Ammon's horn (tissue), 1 donor: ENCODE data around the gene MSI2.

ENCODE experiments used
- DNase-seq: peaks from one replicate; pipeline ENCODE4 v3.0.0-alpha.2; 2016; ENCODE audit warnings: low spot score

MSI2 gene

DNA sequence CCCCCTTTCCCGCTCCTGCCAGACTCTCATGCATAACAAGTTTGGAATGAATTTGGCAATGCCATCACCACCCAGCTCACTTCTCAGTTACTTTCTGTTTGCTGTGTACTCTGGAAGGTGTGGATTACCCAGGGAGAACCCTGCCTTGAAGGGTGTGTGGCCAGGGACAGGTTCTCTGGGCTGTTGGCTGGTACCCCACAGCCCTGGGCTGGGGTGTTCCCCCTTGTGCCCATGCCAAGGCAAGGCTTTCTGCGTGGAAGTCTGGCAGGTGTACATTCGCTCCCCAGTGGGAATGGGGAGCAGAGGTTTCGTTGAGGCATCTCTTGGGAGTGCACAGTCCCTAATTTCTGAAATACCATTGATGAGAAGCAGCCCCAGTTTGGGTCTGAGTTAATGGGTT lies 301.1 kb downstream of the MSI2 start:
- no peak for DNase-seq

DNA sequence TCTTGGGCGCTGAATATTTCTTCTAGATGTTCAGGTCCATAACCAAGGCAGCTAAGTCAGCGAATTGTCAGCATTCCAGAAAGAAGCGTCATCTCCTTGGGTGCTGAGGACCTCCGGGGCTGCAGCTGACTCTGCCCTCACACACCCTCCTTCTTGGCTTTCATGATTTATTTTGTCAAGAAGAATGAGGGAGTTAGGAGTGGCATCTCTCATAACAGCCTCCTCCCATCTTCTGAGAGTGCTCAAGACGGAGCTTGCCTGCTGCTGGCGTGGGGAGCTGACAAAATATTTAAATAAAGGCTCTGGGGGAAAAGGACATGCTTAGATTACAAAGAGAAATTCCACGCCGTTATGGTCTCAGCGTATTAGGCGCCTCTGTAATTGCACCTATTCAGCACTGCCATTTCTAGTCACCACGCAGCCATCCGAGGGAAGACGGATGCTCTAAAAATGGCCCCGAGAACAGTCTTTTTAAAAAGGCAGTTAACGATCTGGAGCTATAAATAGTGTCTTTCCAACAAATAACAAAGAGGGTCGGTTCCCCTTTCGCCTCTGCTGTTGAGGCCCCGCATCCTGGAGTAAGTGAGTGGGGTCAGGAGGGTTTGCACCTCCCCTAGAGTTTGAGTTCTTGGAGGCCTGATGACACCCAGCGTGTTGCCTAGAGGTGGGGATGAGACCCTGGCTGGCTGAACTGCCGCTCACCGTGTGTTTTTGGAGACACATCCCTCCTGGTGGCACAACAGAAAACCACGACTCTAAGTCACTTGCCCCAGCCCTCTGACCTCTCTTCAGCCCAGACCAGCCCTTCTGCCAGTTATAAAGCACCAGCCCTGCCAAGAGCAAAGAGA lies 301.7 kb downstream of the MSI2 start:
- no peak for DNase-seq

DNA sequence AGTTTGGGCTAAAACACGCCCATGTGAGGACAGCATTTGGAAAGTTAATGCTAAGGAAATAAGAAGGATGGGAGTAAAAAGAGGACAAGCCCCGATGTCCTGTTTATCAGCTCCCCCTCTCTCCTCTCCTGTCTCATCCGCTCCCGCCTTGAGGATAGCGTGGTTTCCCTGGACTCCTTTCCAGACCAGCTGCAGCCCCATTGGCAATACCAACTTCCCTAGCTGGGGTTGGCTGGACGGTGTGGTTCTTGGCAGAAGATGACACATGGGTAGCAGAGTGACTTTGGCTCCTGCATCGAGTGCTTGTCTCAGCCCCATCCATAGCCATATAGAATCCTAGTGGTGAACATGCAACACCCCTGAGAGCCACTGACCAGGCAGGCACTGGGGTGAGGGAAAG lies 302.9 kb downstream of the MSI2 start:
- DNase-seq = no peak

DNA sequence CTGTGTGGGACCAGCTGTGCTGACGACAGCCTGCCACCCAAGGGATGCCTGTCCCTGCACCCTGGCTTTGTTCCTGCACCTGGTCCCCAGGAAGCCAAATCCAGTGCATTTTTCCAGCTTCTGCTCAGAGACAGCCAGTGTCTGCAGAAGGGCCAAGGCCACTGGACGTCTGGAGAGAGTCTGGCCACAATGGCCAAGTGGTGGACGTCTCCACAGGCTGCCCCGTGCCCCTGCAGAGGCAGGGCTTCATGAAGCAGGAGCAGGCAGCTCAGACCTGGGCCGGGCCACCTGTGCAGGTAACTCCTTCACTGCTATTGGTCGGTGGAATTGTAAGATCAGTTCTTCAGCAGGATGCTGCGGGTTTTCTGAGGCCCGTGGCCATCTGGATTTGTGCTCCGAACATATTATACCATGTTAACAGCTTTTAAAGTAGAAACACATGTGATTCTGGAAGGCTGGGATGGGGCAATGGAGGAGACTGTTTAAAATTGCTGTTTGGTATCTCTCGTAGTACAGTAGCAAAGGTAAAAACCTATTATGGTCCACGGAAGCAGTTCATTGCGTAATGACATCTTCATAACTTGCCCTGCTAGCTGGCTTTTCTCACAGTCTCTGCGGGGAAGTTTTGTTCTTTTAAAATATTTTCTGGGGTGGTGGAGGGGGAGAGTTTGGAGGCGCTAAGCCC lies 303.5 kb downstream of the MSI2 start:
- no peak for DNase-seq

DNA sequence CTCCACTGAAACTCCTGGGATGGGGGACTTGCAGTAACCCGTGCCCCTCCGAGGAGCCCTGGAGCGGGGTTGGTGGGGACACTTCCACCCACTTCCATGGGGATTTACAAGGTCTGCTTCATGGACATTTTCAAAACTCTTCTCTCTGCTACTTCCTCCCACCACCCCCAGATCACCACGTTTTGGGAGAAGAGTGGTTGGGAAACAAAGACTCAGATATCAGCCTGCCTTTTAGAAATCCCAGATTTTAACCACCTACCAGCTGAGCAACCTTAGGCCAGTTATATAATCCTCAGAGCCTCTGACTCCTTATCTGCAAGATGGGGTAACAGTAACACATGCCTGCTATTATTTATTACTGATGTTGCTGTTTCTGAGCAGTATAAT lies 304.0 kb downstream of the MSI2 start:
- no peak for DNase-seq

DNA sequence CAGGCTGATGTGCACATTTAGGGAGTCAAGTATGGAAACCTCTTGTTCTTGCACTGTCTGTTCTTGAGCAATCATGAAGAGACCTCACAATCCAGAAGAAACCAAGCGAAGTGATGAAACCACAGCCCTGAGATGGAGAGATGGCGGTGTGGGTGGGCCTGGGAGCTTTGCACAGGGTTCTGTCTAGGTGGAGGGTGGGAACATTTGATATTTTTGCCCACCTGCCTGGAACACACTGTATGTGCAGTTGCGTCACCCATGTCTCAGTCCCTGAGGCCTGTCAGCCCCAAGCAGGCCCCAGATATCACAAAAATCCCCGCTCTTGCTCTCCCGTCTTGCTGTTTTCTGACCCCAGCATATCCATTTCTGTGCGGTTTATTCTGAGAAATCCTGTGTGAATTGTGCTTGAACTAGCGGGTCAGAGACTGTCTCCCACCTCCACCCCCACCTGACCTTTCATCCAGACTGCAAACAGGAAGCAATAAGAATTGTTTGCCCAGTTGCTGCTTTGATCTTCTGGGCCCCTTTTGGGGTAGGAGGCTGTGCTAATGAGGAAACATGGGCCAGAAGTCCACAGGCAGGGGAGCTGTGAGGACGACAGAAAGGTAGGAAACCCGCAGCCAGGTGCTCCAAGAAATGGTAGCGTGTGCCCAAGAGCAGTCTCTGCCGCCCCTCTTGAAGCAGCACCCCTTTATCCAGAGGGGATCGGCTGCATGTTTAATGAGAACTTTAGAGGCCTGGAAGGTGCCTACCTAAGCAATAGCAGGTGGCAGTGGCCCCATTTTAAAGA lies 304.9 kb downstream of the MSI2 start:
- DNase-seq = no peak

DNA sequence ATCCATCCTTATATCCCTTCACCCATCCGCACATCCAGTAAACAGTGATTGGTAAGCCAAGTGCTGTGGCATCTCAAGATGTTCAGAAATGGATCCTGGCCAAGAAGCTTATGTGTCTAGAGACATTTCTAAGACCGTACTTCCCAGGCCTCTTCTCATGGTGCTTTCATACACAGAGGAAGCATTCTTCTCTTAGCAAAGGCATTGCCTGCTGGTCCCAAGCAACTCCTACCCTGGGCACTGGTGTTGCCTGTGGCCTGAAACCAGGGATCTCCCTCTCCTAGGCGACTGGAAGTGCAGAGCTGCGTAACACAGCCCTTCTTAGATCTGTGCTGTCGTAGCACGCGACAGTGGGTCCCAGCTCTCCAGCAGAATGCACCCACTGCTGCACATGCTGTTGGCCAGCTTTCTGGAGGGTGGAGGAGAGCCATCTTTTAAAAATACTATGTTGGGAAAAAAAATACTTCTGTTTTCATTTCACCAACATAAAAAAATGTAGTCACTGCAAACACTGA lies 305.9 kb downstream of the MSI2 start:
- peak; percentile 72 for DNase-seq

DNA sequence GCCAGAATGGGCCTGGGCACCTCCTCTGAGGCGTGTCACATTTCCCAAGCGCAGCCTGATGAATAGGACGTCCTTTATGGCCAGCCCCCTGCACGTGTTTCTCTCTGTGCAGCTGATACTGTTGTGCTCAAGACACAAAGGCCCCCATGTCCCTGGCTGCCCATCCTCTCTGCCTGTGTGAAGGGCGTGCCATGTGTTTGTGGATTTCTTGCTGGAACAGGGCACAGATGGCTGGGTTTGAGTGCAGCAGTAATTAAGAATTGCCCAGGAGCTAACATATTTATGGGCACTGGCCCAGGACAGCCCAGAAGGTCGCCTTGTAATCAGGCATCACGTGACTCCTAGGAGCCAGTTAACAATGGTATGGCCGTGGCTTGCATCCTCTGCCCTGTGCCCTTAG lies 307.6 kb downstream of the MSI2 start:
- DNase-seq = peak; percentile 54

DNA sequence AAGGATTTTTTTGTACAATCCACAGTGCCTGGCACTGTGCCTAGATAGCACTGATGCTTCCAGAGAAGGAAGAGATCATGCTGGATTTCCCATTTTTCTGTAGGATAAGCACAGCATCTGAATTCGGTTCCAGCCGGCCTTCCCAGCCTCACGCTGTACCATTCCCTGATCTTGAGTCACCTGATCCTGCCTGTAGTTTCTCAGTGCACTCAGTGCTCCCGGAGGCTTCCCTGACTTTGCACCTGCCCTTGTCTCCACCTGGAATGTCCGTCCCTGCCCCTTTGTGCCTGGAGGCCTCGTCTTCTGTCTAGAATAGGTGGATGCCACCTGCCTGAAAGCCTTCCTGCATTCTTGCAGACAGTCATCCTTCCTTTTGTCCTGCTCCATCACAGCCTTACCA lies 308.9 kb downstream of the MSI2 start:
- DNase-seq = no peak

DNA sequence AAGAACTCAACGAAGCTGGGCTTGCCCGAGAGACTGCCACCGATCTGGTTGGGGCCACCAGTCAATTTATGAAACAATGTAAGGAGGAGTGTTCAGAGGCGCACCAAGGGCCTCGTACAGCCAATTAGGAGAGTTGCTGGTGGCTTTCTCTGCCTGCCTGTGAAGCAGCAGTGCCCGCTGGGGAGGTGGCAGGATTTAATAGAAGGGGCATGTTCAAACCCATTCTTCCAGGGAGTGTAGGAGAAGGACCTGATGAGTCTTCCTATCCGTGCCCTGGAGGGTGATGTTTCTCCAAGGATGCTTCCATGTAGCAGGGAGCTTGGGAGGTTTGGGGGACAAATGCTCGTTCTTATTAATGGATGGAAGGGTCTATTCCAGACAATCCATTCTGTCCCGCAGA lies 310.4 kb downstream of the MSI2 start:
- no peak for DNase-seq

DNA sequence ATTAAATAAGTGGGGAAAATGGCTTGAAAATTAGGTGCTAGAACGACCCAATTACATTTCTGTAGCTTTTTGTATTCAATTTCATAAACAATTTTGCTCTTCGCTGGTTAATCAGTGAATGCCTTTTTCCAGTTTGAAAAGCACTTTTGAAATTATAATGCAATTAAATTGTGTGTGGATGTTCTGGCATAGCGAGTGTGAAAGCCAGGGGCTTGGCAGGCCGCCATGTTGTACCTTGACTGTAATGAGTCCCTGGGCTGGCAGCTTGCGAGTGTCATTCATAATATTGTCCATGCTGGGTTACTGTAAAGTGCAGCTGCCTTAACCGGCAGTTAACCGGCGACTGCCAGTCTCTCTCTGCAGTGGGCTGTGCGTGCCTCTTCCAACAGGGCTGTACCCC lies 310.9 kb downstream of the MSI2 start:
- no peak for DNase-seq

DNA sequence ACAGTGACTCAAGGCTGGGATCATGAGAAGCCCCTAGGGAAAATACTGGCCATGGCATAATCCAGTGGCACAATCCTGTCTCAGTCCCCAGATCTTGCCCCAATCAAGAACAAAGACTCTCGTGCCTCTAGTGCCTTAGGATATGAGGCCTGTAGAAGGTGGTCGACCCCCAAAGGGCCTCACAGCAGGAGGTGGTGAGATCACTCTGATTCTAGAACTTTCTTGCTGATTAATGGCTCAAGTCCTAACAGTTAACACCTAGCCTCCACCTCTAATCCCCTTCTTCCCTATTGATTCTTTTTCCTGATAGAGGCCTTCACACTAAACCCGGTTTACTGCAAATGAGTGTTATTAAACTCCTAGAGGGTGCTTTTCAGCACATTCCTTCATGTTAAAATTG lies 312.0 kb downstream of the MSI2 start:
- no peak for DNase-seq

DNA sequence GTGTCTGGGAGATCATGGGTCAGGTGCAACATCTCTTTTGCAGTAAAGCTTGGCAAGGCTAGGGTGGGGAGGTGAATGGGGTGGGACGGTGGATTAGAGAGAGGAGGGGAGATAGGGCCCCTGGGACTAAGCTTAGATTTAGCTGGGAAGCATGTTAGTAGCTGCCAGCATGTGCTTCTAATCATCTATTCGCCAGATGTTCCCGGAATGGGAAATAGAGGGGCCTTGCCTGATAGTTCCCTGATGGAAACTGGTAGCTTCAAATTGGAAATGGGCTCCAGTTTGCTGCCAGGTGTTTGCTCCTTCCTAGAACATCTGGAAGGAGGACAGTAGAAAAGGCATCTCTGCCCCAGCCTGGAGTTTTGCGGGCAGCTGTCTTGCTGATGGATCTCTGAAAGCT lies 312.7 kb downstream of the MSI2 start:
- DNase-seq = no peak

DNA sequence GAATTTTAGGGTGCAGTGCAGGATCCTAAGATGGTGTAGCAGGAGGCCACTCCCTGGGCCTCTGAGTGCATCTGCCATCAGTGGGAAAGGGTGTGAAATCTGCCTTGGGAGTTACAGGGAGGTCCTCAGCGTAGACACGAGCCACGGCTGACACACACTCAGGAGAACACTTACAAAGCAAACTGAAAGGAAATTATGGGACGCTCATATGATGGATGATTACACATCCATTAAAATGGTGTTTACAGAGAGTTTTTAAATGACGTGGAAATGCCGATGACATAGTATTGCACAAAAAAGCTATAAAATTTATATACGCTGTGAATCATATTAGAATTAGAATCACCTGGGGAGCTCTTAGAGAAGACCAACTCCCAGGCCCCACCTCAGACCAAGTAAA lies 313.5 kb downstream of the MSI2 start:
- DNase-seq = no peak

DNA sequence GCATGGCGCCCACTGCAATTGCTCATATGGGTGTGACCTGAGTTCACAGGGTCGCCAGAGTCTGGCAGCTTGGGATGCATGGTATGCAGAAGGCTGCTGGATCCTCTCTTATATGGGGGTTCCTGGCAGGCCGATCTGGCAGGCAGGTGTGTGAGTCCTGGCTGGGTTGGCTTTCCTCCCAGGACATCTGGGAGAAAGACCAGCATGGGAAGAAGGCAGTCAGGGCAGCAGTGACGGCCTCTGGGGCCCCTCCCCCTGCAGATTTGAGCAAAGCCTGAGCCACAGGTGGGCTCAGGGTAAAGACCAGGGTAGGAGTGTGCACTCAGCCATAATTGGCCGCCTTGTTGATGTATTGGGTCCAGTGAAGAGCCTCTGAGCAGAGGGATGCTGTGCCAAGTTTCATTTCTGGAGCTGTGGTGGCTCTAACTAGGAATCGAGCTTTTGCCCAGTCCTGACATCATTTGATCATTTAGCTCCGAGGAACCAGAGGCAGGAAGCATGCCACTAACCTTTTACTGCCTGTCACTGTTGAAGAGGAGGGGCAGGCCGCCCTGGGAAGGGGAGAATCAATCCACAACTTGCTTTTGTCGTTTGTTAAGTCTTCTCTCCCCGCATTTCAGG lies 314.5 kb downstream of the MSI2 start:
- DNase-seq = peak; percentile 65

DNA sequence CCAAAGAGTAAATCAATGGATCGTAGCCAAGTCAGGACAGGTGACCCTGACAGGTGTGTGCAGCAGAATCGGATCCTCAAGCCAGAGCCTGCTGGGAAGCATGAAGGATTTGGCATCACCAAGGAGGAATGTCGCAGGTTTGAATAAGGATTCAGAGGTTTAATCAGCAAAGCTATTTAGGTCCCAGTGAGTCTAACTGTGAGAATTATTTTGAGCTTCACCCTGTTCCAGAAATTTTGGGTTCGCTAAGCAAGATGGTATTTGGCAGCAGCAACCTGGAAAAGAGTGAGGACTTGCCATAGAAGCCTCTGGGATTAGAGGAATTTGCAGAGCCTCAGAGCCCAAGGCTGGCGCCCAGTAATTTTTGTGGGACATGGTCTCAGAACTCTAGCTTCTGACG lies 315.7 kb downstream of the MSI2 start:
- no peak for DNase-seq

DNA sequence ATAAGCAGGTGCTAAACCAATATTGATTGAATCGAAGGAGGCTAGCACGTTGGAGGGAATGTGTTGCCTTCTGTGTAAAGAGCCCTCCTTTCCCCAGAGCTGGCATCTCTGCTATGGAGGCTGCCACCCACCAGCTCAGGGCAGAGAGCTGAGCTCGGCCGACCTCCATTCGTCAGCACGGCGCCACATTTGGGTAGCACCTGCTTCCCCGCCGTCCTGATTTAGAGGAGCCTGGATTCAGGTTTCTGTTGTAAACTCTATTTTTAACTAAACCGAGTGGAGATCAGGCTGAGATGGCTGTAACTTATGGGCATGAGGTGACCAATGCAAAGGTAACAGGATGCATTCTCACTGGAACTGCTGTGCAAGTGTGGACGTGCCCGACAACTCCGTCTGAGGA lies 316.3 kb downstream of the MSI2 start:
- no peak for DNase-seq

DNA sequence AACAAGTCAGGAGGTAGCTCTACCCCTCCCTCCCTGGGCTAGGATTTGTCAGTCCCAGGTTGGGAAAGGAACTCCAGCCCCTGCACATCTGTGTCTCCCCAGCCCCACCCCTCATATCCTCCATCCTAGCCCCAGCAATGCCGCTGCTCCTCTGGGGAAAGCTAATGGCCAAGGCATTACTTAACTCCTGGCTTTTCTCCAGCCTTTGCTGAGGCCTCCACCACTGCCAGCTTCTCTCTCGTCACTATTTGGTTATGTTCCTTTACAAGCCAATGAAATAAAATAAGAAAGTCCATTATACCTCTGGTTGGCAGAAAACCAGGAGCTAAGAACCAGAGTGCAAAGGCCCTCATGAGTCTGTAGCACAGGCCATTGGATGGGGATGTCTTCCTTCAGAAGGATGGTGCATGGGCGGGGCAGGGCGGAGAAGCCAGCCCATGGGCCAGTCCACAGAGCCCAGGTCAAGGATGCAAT lies 317.8 kb downstream of the MSI2 start:
- peak; percentile 69 for DNase-seq

DNA sequence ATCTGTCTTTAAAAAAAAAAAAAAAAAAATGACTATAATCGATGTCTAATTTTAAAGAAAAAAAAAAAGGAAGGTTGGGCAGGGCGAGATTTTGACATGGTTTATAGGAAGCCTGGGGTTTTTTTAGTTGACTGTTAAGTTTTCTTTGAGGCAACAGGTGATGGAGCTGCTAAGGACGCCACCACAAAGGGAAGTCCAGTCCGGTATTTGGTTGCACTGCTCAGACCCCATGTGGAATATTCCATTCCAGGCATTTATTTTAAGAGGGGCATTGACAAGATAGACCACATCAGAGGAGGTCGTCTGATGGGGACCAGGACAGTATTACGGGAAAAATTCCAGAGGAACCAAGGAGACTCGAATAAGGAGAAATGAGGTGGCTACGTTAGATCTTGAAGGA lies 320.4 kb downstream of the MSI2 start:
- no peak for DNase-seq

DNA sequence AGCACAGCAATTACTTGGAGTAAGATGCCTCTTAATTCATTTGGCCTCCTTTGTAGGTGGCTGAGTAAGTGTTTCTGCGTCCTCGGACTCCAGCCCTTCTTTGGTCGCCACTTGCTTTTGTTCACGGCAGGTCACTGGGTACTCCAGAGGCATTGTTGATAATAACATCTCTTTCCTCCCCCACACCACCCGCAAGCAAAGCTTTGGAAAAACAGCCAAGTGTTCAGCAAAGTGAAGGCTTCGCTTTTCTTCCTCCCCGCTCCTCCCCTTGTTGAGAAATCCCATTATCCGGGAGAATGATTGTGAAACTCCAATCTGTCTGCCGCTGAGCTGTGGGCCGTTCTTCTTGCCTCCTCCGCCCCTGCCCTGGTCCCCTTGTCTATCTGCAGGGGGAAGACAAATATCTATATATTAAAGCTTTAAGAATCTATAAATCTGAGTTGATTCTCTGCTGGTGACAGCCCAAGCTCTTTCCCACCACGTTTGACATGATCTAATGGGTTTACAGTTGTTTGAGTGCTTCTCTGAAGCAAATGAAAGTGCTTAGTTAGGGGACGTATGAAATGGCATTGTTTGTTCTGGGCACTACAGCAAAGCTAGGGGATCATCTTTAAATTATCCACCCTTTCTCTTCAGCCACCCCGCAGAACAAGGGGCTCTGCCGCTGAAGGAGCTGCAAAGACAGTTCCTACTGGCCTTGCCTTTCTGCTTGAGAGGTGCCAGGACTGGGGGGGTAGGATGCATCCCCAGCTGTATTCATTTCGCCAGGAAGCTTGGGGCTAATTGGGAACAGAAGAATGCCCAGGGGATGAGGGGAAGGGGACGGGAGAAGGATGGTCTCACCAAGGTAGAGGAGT lies 321.7 kb downstream of the MSI2 start:
- DNase-seq = peak; percentile 75

DNA sequence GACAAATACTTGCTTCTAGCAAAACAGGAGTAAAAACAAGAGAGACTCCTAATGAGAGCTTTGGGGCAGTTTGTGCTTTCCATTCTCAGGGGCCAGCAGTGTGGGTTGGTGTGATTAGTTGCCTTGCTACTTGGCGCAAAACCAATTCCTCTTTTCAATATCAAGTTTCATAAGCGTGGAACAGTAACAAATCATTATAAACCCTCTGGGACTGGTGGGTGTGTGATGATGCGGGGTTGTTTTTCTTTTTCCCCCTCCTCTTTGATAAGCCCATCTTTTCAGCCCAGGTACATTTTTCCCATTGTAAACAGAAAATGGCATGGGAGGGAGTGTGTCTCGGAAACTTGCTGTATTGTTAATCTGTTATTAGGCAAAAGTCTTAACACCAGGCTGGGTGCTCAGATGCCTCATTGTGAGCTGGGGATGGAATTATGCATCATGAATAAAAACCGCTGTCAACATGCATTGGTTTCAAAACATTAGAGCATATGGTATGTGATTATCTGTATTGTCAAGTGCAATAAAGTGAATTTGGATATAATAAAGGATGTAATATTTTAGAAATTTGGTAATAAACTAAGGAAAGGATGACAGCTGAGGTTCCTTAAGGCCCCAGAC lies 322.4 kb downstream of the MSI2 start:
- no peak for DNase-seq
